Right kidney (tissue), 1 donor: ENCODE data around the gene GRID1.

Source experiments
- DNase-seq: peaks from one replicate; pipeline ENCODE4 v3.0.0-alpha.2; 2016

GRID1 gene

GRCh38 chr10:85919491-85920021, 447.0 kb downstream of the GRID1 start:
- DNase-seq = no peak

- DNase-seq = no peak
These were observed 448.2 kb downstream of the GRID1 start for GRCh38 chr10:85918371-85918770.

- no peak for DNase-seq
These were observed 449.0 kb downstream of the GRID1 start for GRCh38 chr10:85917601-85918000.

- no peak for DNase-seq
These were observed 449.5 kb downstream of the GRID1 start for GRCh38 chr10:85916994-85917573.

GRCh38 chr10:85916286-85916685, 450.3 kb downstream of the GRID1 start:
- DNase-seq = no peak

- no peak for DNase-seq
These were observed 451.2 kb downstream of the GRID1 start for GRCh38 chr10:85915245-85915846.

GRCh38 chr10:85914720-85915119, 451.9 kb downstream of the GRID1 start:
- no peak for DNase-seq

GRCh38 chr10:85908462-85908861, 458.1 kb downstream of the GRID1 start:
- DNase-seq = no peak

GRCh38 chr10:85902051-85902450, 464.5 kb downstream of the GRID1 start:
- no peak for DNase-seq

GRCh38 chr10:85901599-85901998, 465.0 kb downstream of the GRID1 start:
- no peak for DNase-seq

GRCh38 chr10:85900487-85900886, 466.1 kb downstream of the GRID1 start:
- DNase-seq = no peak

- no peak for DNase-seq
These were observed 466.5 kb downstream of the GRID1 start for GRCh38 chr10:85900061-85900460.

- DNase-seq = no peak
These were observed 475.1 kb downstream of the GRID1 start for GRCh38 chr10:85891472-85891871.

GRCh38 chr10:85888559-85888958, 478.0 kb downstream of the GRID1 start:
- no peak for DNase-seq

GRCh38 chr10:85888004-85888403, 478.6 kb downstream of the GRID1 start:
- no peak for DNase-seq

GRCh38 chr10:85874208-85874607, 492.4 kb downstream of the GRID1 start:
- no peak for DNase-seq

GRCh38 chr10:85873063-85873462, 493.5 kb downstream of the GRID1 start:
- no peak for DNase-seq

- no peak for DNase-seq
These were observed 497.7 kb downstream of the GRID1 start for GRCh38 chr10:85868627-85869499.

- no peak for DNase-seq
These were observed 501.6 kb downstream of the GRID1 start for GRCh38 chr10:85864868-85865526.

- no peak for DNase-seq
These were observed 502.4 kb downstream of the GRID1 start for GRCh38 chr10:85864173-85864549.

GRCh38 chr10:85863301-85864172, 503.1 kb downstream of the GRID1 start:
- no peak for DNase-seq

- DNase-seq = no peak
These were observed 503.8 kb downstream of the GRID1 start for GRCh38 chr10:85862771-85863170.
